ENCODE data around the gene CMSS1.

The CMSS1 gene

GRCh38 chr3:100004931-100005330 lies 187.3 kb downstream of the CMSS1 start:
- no peak overlapping the region for H2BK5ac ChIP-seq (ENCODE audit: low read length)
- no peak overlapping the region for H3K23ac ChIP-seq (ENCODE audit: low read length)
- H3K79me1 ChIP-seq (ENCODE audit: low read length): no peaks in the 10 kb centered on the region
- H3K4me3 ChIP-seq (ENCODE audit: low read length): no peak overlapping the region
- H2AK5ac ChIP-seq (ENCODE audit: low read length): no peak overlapping the region
- H2BK120ac ChIP-seq (ENCODE audit: low read depth, low read length): no peak overlapping the region
- no peak overlapping the region for H2BK15ac ChIP-seq (replicated peaks; ENCODE audit: low read depth)
- H3K4me2 ChIP-seq (ENCODE audit: low read length): no peak overlapping the region
- no peaks in the 10 kb centered on the region for H3K27me3 ChIP-seq (ENCODE audit: insufficient read depth, low read length, poor library complexity)
- no peaks in the 10 kb centered on the region for H3K36me3 ChIP-seq (ENCODE audit: control insufficient read depth, insufficient read depth, low read length)
- no peaks in the 10 kb centered on the region for H3K79me2 ChIP-seq (ENCODE audit: control insufficient read depth, insufficient read depth, low read length)
- no CpG with 5 or more reads among the region's 1 CpG for WGBS (ENCODE audit: extremely low coverage, insufficient coverage, low lambda C conversion rate)
- H3K4me1 ChIP-seq (ENCODE audit: control insufficient read depth, low read depth, low read length): peaks cover 4% of the 10 kb centered on the region
- no peak overlapping the region for H3K4ac ChIP-seq (ENCODE audit: low read depth, low read length)
- H3K27ac ChIP-seq (ENCODE audit: low read depth, low read length): no peak overlapping the region
- H4K8ac ChIP-seq (ENCODE audit: low read depth, low read length): no peak overlapping the region
- H3K56ac ChIP-seq (ENCODE audit: low read length): no peak overlapping the region
- no peak overlapping the region for H3K18ac ChIP-seq (ENCODE audit: low read length)
- H3K9ac ChIP-seq (ENCODE audit: low read length): no peak overlapping the region
- H4K5ac ChIP-seq (ENCODE audit: low read length): no peak overlapping the region
- no peak for DNase-seq

GRCh38 chr3:100005665-100006393 lies 188.2 kb downstream of the CMSS1 start:
- Histone ChIP-seq H2AK5ac (ENCODE audit: low read length) (no peak overlapping the region), H3K4me1 (ENCODE audit: control insufficient read depth, low read depth, low read length) (peaks cover 4% of the 10 kb centered on the region), H3K27ac (ENCODE audit: low read depth, low read length) (no peak overlapping the region), H4K5ac (ENCODE audit: low read length) (no peak overlapping the region), H2BK120ac (ENCODE audit: low read depth, low read length) (no peak overlapping the region), H3K56ac (ENCODE audit: low read length) (no peak overlapping the region), H3K79me1 (ENCODE audit: low read length) (no peaks in the 10 kb centered on the region), H3K9ac (ENCODE audit: low read length) (no peak overlapping the region), H3K4me3 (ENCODE audit: low read length) (no peak overlapping the region), H3K4ac (ENCODE audit: low read depth, low read length) (no peak overlapping the region), H3K79me2 (ENCODE audit: control insufficient read depth, insufficient read depth, low read length) (no peaks in the 10 kb centered on the region), H3K4me2 (ENCODE audit: low read length) (no peak overlapping the region), H3K36me3 (ENCODE audit: control insufficient read depth, insufficient read depth, low read length) (no peaks in the 10 kb centered on the region), H3K18ac (ENCODE audit: low read length) (peak overlapping the region; percentile 90), H3K23ac (ENCODE audit: low read length) (no peak overlapping the region), H2BK5ac (ENCODE audit: low read length) (no peak overlapping the region), H2BK15ac (replicated peaks; ENCODE audit: low read depth) (no peak overlapping the region), H3K27me3 (ENCODE audit: insufficient read depth, low read length, poor library complexity) (no peaks in the 10 kb centered on the region), H4K8ac (ENCODE audit: low read depth, low read length) (no peak overlapping the region)
- no CpG with 5 or more reads among the region's 2 CpGs for WGBS (ENCODE audit: extremely low coverage, insufficient coverage, low lambda C conversion rate)
- peak; percentile 11 for DNase-seq

GRCh38 chr3:100006570-100007271 lies 189.1 kb downstream of the CMSS1 start:
- no peak overlapping the region for H4K8ac ChIP-seq (ENCODE audit: low read depth, low read length)
- H3K4me3 ChIP-seq (ENCODE audit: low read length): no peak overlapping the region
- peak; percentile 42 for DNase-seq
- no peak overlapping the region for H3K18ac ChIP-seq (ENCODE audit: low read length)
- H3K79me1 ChIP-seq (ENCODE audit: low read length): no peaks in the 10 kb centered on the region
- H4K5ac ChIP-seq (ENCODE audit: low read length): no peak overlapping the region
- no peaks in the 10 kb centered on the region for H3K79me2 ChIP-seq (ENCODE audit: control insufficient read depth, insufficient read depth, low read length)
- no peak overlapping the region for H3K4me2 ChIP-seq (ENCODE audit: low read length)
- no peak overlapping the region for H3K4ac ChIP-seq (ENCODE audit: low read depth, low read length)
- H2BK5ac ChIP-seq (ENCODE audit: low read length): no peak overlapping the region
- H2AK5ac ChIP-seq (ENCODE audit: low read length): no peak overlapping the region
- H3K23ac ChIP-seq (ENCODE audit: low read length): no peak overlapping the region
- H3K27ac ChIP-seq (ENCODE audit: low read depth, low read length): no peak overlapping the region
- no peak overlapping the region for H3K9ac ChIP-seq (ENCODE audit: low read length)
- H3K4me1 ChIP-seq (ENCODE audit: control insufficient read depth, low read depth, low read length): peaks cover 4% of the 10 kb centered on the region
- H2BK120ac ChIP-seq (ENCODE audit: low read depth, low read length): no peak overlapping the region
- H2BK15ac ChIP-seq (replicated peaks; ENCODE audit: low read depth): no peak overlapping the region
- WGBS (ENCODE audit: extremely low coverage, insufficient coverage, low lambda C conversion rate): no CpG with 5 or more reads among the region's 2 CpGs
- H3K36me3 ChIP-seq (ENCODE audit: control insufficient read depth, insufficient read depth, low read length): no peaks in the 10 kb centered on the region
- no peaks in the 10 kb centered on the region for H3K27me3 ChIP-seq (ENCODE audit: insufficient read depth, low read length, poor library complexity)
- H3K56ac ChIP-seq (ENCODE audit: low read length): no peak overlapping the region

GRCh38 chr3:100007313-100007712 lies 189.7 kb downstream of the CMSS1 start:
- Histone ChIP-seq H2BK15ac (replicated peaks; ENCODE audit: low read depth) (no peak overlapping the region), H3K23ac (ENCODE audit: low read length) (no peak overlapping the region), H4K5ac (ENCODE audit: low read length) (no peak overlapping the region), H3K4me3 (ENCODE audit: low read length) (no peak overlapping the region), H2BK120ac (ENCODE audit: low read depth, low read length) (no peak overlapping the region), H3K56ac (ENCODE audit: low read length) (no peak overlapping the region), H3K79me2 (ENCODE audit: control insufficient read depth, insufficient read depth, low read length) (no peaks in the 10 kb centered on the region), H3K9ac (ENCODE audit: low read length) (no peak overlapping the region), H2BK5ac (ENCODE audit: low read length) (no peak overlapping the region), H3K27ac (ENCODE audit: low read depth, low read length) (no peak overlapping the region), H3K4me1 (ENCODE audit: control insufficient read depth, low read depth, low read length) (peaks cover 4% of the 10 kb centered on the region), H3K4ac (ENCODE audit: low read depth, low read length) (no peak overlapping the region), H4K8ac (ENCODE audit: low read depth, low read length) (no peak overlapping the region), H3K36me3 (ENCODE audit: control insufficient read depth, insufficient read depth, low read length) (no peaks in the 10 kb centered on the region), H2AK5ac (ENCODE audit: low read length) (no peak overlapping the region), H3K27me3 (ENCODE audit: insufficient read depth, low read length, poor library complexity) (no peaks in the 10 kb centered on the region), H3K4me2 (ENCODE audit: low read length) (no peak overlapping the region), H3K18ac (ENCODE audit: low read length) (peak overlapping the region; percentile 28), H3K79me1 (ENCODE audit: low read length) (no peaks in the 10 kb centered on the region)
- no CpG with 5 or more reads among the region's 3 CpGs for WGBS (ENCODE audit: extremely low coverage, insufficient coverage, low lambda C conversion rate)
- no peak for DNase-seq

GRCh38 chr3:100008081-100008698 lies 190.5 kb downstream of the CMSS1 start:
- H3K18ac ChIP-seq (ENCODE audit: low read length): no peak overlapping the region
- H3K79me1 ChIP-seq (ENCODE audit: low read length): no peaks in the 10 kb centered on the region
- no peak overlapping the region for H2BK5ac ChIP-seq (ENCODE audit: low read length)
- no peaks in the 10 kb centered on the region for H3K79me2 ChIP-seq (ENCODE audit: control insufficient read depth, insufficient read depth, low read length)
- no peaks in the 10 kb centered on the region for H3K27me3 ChIP-seq (ENCODE audit: insufficient read depth, low read length, poor library complexity)
- no peak overlapping the region for H3K23ac ChIP-seq (ENCODE audit: low read length)
- H3K56ac ChIP-seq (ENCODE audit: low read length): no peak overlapping the region
- no peak overlapping the region for H3K9ac ChIP-seq (ENCODE audit: low read length)
- H3K4me1 ChIP-seq (ENCODE audit: control insufficient read depth, low read depth, low read length): peaks cover 3% of the 10 kb centered on the region
- H2AK5ac ChIP-seq (ENCODE audit: low read length): no peak overlapping the region
- no peak overlapping the region for H2BK15ac ChIP-seq (replicated peaks; ENCODE audit: low read depth)
- DNase-seq: no peak
- H3K4me2 ChIP-seq (ENCODE audit: low read length): no peak overlapping the region
- H4K5ac ChIP-seq (ENCODE audit: low read length): no peak overlapping the region
- H4K8ac ChIP-seq (ENCODE audit: low read depth, low read length): no peak overlapping the region
- no peak overlapping the region for H3K4ac ChIP-seq (ENCODE audit: low read depth, low read length)
- H2BK120ac ChIP-seq (ENCODE audit: low read depth, low read length): no peak overlapping the region
- no peak overlapping the region for H3K4me3 ChIP-seq (ENCODE audit: low read length)
- H3K27ac ChIP-seq (ENCODE audit: low read depth, low read length): no peak overlapping the region
- H3K36me3 ChIP-seq (ENCODE audit: control insufficient read depth, insufficient read depth, low read length): no peaks in the 10 kb centered on the region
